HG02973 (cell line): ENCODE measurements around the gene NHLRC4.
"Not testable (repeated sequence)": the region's sequence is repeated elsewhere in the genome, so short reads cannot be mapped to it uniquely, and the experiment has no call there.

Source experiments
- ATAC-seq: cut with Tn5 transposase; IDR thresholded peaks from one replicate; pipeline ENCODE4 v1.9.1; 2021; ENCODE audit warnings: moderate library complexity; ENCODE audit not compliant: unreplicated experiment

NHLRC4 gene

GRCh38 chr16:596736-597060 is 29.9 kb downstream of the NHLRC4 start:
- ATAC-seq: no peak

- ATAC-seq: not testable (repeated sequence)
Observed at GRCh38 chr16:597655-598054, 30.9 kb downstream of the NHLRC4 start.

- no peak for ATAC-seq
Observed at GRCh38 chr16:598823-599739, 32.3 kb downstream of the NHLRC4 start.

- no peak for ATAC-seq
Observed at GRCh38 chr16:600781-601180, 34.0 kb downstream of the NHLRC4 start.

- ATAC-seq: no peak
Observed at GRCh38 chr16:603933-604332, 37.1 kb downstream of the NHLRC4 start.

- ATAC-seq: no peak
Observed at GRCh38 chr16:606656-607307, 40.0 kb downstream of the NHLRC4 start.

GRCh38 chr16:608019-608418 is 41.2 kb downstream of the NHLRC4 start:
- no peak for ATAC-seq

- ATAC-seq: no peak
Observed at GRCh38 chr16:609316-609715, 42.5 kb downstream of the NHLRC4 start.

GRCh38 chr16:609984-610383 is 43.2 kb downstream of the NHLRC4 start:
- ATAC-seq: no peak

- no peak for ATAC-seq
Observed at GRCh38 chr16:610513-611381, 43.9 kb downstream of the NHLRC4 start.

- no peak for ATAC-seq
Observed at GRCh38 chr16:615122-615521, 48.3 kb downstream of the NHLRC4 start.

GRCh38 chr16:616733-617586 is 50.2 kb downstream of the NHLRC4 start:
- no peak for ATAC-seq

- ATAC-seq: no peak
Observed at GRCh38 chr16:617855-618254, 51.0 kb downstream of the NHLRC4 start.
